BJ (cell line): Measurements from ENCODE around the gene PRKCA. TPM values are rescaled to one million over a fixed set of nuclear protein-coding genes. Genes with fewer than 3 reads are reported as not detected.

Experiments used
- CTCF ChIA-PET: fragments of 350-600 bp; formaldehyde crosslinking; extraction: SDS; loops from one replicate; lab custom pipeline; 2021; ENCODE audit warnings: antibody characterized with exemption, inconsistent platforms; lab: Yijun Ruan, JAX
- POLR2A ChIA-PET: fragments of 300-600 bp; sonication (Branson Sonifier 250); formaldehyde crosslinking; extraction: SDS; loops from one replicate; lab custom pipeline; 2021; ENCODE audit warnings: antibody characterized with exemption; lab: Charles Lee
- DNase-seq: peaks from one replicate; pipeline ENCODE4 v3.0.0-alpha.2; 2011; ENCODE audit warnings: low read depth
- H3K27me3 ChIP-seq: 2 replicates; pipeline ENCODE4 v1.6.0; 2011; ENCODE audit warnings: low read length; ENCODE audit not compliant: control insufficient read depth, insufficient read depth
- H3K36me3 ChIP-seq: 2 replicates; pipeline ENCODE4 v1.5.1; 2011; ENCODE audit warnings: low read length; ENCODE audit not compliant: control insufficient read depth, insufficient read depth
- H3K4me3 ChIP-seq: 2 replicates; pipeline ENCODE4 v1.5.1; 2011; ENCODE audit warnings: low read depth, mild to moderate bottlenecking, control low read depth, low read length
- CTCF ChIP-seq: IDR thresholded peaks from 2 replicates; pipeline ENCODE4 v1.5.1; 2011; ENCODE audit warnings: low read depth, mild to moderate bottlenecking, control low read depth, inconsistent platforms, low read length, moderate library complexity; ENCODE audit not compliant: insufficient read depth
- polyA plus RNA-seq: library from polyadenylated mRNA; depleted of rRNA; stranded (reverse); fragments of >200 nt; gene quantifications from 2 replicates; pipeline ENCODE4 v1.2.3, GENCODE V29; 2011

PRKCA gene
- polyA plus RNA-seq, 1 experiment = 38.7 TPM

DNA sequence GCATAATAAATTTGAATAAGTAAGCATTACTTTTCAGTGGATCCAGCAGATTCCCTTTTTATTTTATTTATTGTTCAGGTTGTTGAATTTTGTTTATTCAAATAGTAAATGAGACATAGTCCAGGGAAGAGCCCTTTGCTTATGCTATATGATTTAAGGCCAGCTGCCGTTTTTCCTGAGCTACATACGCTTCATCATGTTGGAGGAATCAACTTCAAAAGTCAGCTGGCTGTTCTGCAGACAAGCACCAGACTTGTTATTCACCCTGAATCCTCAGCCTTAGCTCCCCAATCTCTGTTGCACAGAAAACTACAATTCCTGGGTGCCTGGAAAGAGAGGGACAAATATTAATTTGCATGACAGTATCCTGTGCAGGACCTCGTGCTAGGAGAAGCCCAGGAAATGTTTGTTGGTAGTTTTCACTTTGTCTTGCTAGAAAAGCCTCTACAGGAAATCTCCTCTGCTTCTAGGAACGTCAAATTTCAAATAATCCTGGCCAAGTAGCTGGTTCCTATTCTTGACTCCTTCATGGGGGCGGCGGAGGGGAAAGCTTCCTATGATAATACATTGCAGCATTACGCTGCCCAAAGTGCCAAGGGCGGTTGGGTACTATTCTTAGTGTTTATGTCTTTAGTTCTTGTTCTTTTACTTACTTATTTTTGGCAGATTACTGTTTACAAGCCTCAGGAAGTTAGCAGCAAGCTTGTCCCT, 101.6 kb downstream of the PRKCA start:
- POLR2A ChIA-PET = no interaction called here
- Histone ChIP-seq H3K4me3 (no peak overlapping the region), H3K27me3 (no peaks in the 10 kb centered on the region), H3K36me3 (no peaks in the 10 kb centered on the region)
- DNase-seq = no peak
- CTCF ChIA-PET = interaction anchor here (0.6 to 1.8 kb wide), 3 partner anchors 16 to 163 kb away, joined by 3 to 4 read pairs (median 3); no protein-coding TSS in a partner anchor
- TF ChIP-seq CTCF = no peak

DNA sequence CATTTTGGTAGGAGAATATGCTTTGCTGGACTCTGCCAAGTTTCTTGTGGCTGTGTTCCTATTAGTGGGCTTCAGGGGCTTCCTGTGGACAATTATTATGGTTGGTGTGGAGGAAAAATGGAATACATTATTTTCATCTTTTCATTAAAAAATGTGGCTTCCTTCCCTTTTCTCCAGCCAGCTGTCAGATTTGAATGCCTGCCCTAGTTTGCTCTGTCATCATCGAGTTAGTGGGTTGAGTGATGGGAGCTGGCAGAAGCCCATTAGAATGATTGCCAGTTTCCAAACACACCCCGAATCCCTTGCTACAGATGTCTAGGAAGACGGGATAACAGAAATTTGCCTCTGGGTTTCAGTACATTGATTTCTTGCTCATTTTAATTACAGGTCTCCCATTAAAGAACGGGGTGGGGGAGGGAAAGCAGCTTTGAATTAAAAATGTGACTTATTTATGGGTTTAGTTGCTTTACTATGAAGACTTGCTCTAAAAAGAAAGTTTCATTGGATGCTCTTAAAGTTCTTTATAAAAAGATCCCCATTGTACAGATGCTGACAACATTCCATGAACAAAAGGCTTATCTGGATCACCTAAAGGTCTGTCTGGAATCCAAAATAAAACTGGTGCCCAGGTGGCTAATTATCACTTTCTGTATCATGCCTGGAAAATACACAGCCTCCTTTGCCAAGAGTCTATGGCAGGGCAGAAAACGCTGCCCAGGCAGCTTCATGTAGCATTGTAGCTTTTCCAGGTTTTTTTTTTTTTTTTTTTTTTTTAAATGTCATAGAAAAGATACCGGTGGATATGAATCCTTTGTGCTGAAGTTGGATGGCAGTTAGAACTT, 103.6 kb downstream of the PRKCA start:
- ChIA-PET CTCF (no interaction called here), POLR2A (no interaction called here)
- DNase-seq = no peak
- no peak for TF ChIP-seq CTCF
- Histone ChIP-seq H3K27me3 (no peaks in the 10 kb centered on the region), H3K36me3 (no peaks in the 10 kb centered on the region), H3K4me3 (no peak overlapping the region)

- DNase-seq = no peak
- H3K4me3 ChIP-seq = no peak overlapping the region
- ChIA-PET CTCF (no interaction called here), POLR2A (no interaction called here)
- H3K27me3 ChIP-seq = no peaks in the 10 kb centered on the region
- no peaks in the 10 kb centered on the region; the same call in 1 of the 2 replicates for H3K36me3 ChIP-seq
- no peak for TF ChIP-seq CTCF
Observed at GRCh38 chr17:66406701-66407644, 104.6 kb downstream of the PRKCA start.

GRCh38 chr17:66407864-66408263, 105.5 kb downstream of the PRKCA start:
- TF ChIP-seq CTCF = no peak
- Histone ChIP-seq H3K27me3 (no peaks in the 10 kb centered on the region), H3K4me3 (no peak overlapping the region), H3K36me3 (no peaks in the 10 kb centered on the region; the same call in 1 of the 2 replicates)
- no peak for DNase-seq
- ChIA-PET CTCF (no interaction called here), POLR2A (no interaction called here)
